HL-60 (cell line): ENCODE measurements around the gene EOGT.

Experiments
- DNase-seq, 2 experiments: peaks; one replicate each; pipeline ENCODE4 v3.0.0-alpha.2; 2010 to 2020; ENCODE audit warnings: low read depth in 1 of 2, low spot score in 1 of 2
- H3K27ac ChIP-seq: fragments of 250-450 bp; sonication (Bioruptor Pico); replicated peaks from 2 replicates; pipeline ENCODE4 v1.5.1; 2020; ENCODE audit warnings: mild to moderate bottlenecking, moderate library complexity
- H3K27me3 ChIP-seq: fragments of 250-450 bp; sonication (Bioruptor Pico); 2 replicates; pipeline ENCODE4 v1.5.1; 2021; ENCODE audit warnings: mild to moderate bottlenecking, moderate library complexity; ENCODE audit not compliant: insufficient read depth, poor library complexity, severe bottlenecking
- H3K4me3 ChIP-seq: replicated peaks from 2 replicates; pipeline ENCODE4 v1.5.1; 2011; ENCODE audit warnings: mild to moderate bottlenecking, control low read depth, low read length; ENCODE audit not compliant: insufficient read depth
- CTCF ChIP-seq: IDR thresholded peaks from one replicate; pipeline ENCODE4 v1.5.1; 2011; ENCODE audit warnings: low read length, control low read depth, inconsistent platforms; ENCODE audit not compliant: insufficient read depth
- GABPA ChIP-seq: IDR thresholded peaks from 2 replicates; pipeline ENCODE4 v1.6.1; 2012; ENCODE audit warnings: low read depth
- POLR2AphosphoS5 ChIP-seq: IDR thresholded peaks from 2 replicates; pipeline ENCODE4 v1.6.1; 2012; ENCODE audit warnings: low read depth
- REST ChIP-seq: IDR thresholded peaks from 2 replicates; pipeline ENCODE4 v1.6.1; 2012; ENCODE audit warnings: low read depth; ENCODE audit not compliant: insufficient replicate concordance
- SPI1 ChIP-seq: IDR thresholded peaks from 2 replicates; pipeline ENCODE4 v1.6.1; 2012; ENCODE audit warnings: low read depth, mild to moderate bottlenecking, borderline replicate concordance

EOGT gene

GRCh38 chr3:68977486-68978167 lies 35.9 kb downstream of the EOGT start:
- H3K27ac ChIP-seq: no peak overlapping the region
- DNase-seq: no peak
- H3K4me3 ChIP-seq: no peak overlapping the region
- no peaks in the 10 kb centered on the region for H3K27me3 ChIP-seq
- TF ChIP-seq SPI1: no peak
- no peak for TF ChIP-seq POLR2AphosphoS5
- TF ChIP-seq REST: no peak
- no peak for TF ChIP-seq CTCF
- TF ChIP-seq GABPA: no peak

GRCh38 chr3:68974711-68975110 lies 38.8 kb downstream of the EOGT start:
- DNase-seq: no peak
- TF ChIP-seq GABPA (no peak), POLR2AphosphoS5 (no peak), REST (no peak), SPI1 (no peak), CTCF (no peak)
- Histone ChIP-seq H3K27ac (no peak overlapping the region), H3K4me3 (no peak overlapping the region), H3K27me3 (peaks cover 9% of the 10 kb centered on the region)

GRCh38 chr3:68973639-68974038 lies 39.8 kb downstream of the EOGT start:
- TF ChIP-seq REST: no peak
- no peak for TF ChIP-seq CTCF
- TF ChIP-seq POLR2AphosphoS5: no peak
- TF ChIP-seq SPI1: no peak
- TF ChIP-seq GABPA: no peak
- no peak overlapping the region for H3K4me3 ChIP-seq
- no peak for DNase-seq
- no peak overlapping the region for H3K27ac ChIP-seq
- H3K27me3 ChIP-seq: peaks cover 13% of the 10 kb centered on the region
